CD4-positive, alpha-beta T cell treated with Interleukin-6 at 100 ng/mL for 8 hours (primary cell): ENCODE data around the gene KCTD5.
"Not testable (repeated sequence)": the region's sequence is repeated elsewhere in the genome, so short reads cannot be mapped to it uniquely, and the experiment has no call there.

Experiments
- DNase-seq: peaks from one replicate; pipeline ENCODE4 v3.0.0-alpha.2; 2020; ENCODE audit warnings: mixed read lengths, low spot score

KCTD5 gene

DNA sequence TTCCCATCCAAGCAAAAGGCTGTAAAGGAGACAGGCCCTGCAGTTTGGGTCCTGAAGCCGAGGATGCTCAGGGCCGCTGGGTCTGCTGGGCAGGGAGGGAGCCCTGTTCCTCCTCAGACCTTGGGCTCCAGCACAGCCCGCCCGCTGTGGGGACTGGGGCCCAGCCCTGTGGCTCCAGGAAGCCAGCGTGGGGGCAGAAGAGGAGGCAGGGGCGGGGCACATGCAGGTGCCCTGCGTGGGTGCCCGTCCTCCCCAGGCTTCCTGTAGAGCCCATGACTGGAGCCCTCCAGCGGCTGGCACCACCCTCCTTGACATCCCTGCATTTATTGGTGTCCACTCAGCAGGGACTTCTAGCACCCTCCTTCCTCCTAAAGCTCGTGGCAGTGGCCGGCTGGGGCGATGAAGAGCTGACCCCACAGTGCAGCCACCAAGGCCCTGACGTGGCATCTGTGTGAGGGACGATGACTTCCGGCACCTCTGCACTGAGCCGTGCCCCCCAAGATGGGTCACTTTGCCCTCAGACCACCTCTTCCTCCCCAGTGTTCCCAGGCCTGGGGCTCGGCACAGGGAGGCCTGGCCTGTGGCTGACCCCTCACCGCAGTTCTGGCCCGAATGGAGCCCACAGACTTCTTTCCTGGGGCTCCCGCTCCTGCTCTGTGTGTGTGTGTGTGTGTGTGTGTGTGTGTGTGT lies 27.8 kb downstream of the KCTD5 start:
- DNase-seq: no peak

DNA sequence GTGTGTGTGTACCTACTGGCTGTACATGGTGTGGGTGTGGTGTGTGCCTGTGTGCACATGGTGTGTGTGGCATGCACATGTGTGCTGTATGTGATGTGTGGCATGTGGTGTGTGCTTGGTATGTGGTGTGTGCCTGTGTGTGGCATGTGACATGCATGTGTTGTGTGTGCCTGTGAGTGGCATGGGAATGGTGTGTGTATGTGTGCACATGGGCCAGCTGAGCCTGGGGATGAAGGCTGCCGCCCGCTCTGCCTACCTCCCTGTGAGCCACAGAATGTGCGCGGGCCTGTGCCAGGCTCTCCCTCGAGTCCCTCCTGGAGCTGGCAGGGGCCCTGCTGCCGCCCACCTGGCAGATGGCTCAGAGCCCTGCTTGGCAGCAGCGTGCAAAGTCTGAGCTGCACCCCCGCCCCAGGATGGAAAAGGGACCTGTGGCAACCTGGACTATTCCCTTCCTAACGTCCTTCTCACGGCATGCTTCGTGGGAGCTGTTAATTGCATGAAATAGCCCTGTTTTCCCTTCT lies 28.4 kb downstream of the KCTD5 start:
- no peak for DNase-seq

DNA sequence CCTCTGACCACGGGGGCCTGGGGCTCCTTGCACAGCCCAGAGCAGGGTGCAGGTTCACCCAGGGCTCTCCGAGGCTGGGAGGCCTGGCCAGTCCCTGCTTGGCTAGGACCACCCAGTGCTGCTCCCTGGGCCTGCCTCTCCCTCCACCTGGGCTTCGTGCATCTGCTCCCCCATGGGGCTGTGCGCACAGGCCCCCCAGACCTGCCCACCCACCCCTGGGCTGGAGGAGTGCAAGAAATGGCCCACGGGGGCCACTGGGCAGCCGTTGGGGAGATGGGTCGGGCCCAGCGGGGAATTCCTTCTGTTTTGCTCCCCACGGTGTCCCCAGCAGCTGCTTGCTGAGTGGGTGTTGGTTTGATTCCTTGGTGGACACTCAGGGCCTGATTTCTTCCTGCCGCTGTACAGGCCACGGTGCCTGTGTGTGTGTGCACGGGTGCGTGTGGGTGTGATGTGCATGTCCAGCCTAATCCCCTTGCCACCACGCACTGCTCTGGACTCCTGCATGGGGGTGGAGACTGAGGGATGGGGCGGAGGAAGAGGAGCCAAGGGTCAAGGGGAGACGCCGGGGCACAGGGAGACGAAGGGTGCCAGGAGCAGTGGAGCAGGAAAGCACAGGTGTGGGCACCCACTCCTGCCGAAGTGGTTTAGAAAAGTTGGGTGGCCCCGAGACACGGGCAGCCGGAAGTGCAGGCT lies 29.2 kb downstream of the KCTD5 start:
- DNase-seq: no peak

DNA sequence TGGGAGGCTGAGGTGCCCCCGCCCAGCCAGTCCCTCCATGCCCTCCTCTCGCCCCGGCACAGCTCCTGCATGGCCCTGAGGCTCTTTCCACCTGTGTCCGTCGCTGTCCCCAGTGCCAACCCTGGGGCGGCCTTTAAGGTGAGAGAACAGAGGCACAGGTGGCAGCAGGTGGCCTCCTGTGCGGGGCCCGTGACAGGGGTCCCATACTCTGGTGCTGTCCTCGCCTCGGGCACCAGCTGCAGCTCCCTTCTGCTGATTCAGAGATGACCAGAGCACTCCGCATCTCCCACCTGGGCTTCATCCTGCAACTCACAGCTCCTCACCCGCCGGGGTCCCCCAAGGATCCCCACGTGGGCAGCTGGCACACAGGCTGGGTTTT lies 29.7 kb downstream of the KCTD5 start:
- no peak for DNase-seq

DNA sequence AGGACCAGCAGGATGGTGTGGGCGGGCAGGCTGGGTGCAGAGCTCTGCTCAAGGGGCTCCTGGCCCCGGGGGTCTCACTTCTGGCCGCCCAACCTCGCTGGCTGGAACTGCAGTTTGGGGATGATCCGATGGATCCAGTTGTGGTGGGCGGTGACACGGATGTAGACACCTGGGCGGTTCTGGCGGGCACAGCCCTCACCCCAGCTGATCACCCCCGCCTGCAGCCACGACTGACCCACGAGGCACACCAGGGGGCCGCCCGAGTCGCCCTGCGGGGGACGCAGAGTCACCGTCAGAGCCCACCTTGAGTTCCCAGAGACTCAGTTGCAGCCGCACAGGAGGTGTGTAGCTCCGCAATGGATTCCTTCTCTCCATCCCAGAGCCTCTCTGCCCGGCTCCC lies 30.2 kb downstream of the KCTD5 start:
- no peak for DNase-seq

DNA sequence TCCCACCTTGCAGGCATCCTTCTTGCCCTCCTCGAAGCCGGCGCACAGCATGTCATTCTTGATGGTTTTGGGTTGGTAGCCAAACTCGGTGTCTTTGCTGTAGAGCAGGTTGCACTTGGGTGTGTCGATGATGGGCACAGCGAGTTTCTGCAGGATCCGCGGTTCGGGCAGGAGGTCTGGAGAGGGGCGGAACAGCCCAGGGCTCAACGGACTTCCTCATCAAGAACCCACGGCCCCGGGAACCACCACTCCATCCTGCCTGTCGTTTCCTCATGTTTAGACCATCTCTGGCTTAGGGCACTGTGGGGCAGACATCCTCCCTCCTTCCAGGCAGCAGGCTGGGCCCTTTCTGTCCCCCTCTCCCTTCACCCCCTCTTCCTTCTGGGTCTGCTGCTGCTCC lies 31.2 kb downstream of the KCTD5 start:
- DNase-seq: no peak

DNA sequence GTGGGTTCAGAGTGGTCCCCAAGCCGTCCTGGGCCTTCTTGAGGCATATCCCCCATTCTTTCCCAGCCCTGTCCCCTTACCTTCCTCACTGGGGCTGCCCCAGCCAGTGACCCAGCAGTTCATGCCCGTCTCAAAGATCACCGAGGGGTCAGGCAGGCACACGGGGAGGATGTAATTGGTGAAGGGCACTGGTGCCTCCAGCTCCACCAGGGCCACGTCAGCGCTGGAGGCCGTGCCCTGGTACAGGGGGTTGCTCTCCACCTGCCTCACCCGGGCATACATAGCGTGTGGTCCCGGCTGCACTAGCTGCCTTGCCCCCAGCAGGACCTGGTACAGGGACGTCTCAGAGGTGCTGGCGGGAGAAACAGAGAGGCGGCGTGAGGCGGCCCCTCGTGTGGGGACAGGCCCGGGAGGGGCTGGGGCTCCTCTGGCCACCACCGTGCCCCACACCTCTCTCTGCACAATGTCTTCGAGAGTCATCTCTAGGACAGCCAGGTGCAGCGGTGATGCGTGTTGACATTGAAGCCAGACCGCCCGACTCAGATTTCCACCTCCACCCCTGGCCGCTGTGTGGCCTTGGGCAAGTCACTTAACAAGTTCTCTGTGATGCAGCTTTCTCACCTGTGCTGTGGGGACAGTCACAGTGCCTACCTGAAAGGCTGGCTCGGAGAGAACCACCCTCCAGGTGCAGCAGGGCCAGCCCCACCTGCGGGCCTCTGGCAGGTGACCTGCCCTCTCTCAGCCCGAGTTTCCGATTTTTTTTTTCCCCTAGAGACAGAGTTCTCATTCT lies 31.9 kb downstream of the KCTD5 start:
- DNase-seq: no peak

DNA sequence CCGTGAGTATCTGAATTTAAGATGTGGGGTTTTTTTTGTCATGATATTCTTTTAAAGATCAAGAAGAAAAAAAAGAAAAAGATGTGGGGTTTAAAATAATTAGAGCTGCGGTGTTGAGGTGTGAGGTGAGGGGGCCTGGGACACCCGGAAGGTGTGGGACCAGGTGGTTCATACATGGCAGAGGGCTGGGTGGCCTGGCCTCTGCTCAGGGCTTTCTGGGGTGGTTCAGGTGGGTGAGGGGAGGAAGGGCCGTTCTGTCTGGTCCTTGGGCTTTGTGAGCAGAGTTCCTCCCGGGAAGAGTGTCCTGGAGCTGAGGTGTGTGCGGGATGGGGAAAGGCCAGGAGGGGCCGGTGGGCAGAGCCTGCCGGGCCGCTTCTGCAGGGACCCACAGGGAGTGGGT lies 32.7 kb downstream of the KCTD5 start:
- no peak for DNase-seq

DNA sequence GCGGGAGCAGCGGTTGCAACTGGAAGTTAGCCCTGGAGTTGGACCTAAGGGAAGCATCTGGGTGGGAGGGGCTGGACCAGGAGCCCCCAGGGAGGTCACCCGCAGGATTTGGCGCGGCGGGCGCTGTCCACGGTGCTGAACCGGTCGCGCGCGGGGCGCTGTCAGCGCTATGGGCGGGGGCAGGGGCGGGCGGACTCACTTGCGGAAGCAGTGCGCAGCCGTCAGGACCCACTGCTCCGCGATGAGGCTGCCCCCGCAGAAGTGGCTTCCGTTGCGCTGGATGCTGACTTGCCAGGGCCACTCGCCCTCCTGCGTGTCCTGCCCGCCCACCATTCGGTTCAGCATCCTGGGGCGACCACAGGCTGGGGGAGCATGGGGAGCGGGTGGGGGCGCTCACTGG lies 33.2 kb downstream of the KCTD5 start:
- peak; percentile 70 for DNase-seq

DNA sequence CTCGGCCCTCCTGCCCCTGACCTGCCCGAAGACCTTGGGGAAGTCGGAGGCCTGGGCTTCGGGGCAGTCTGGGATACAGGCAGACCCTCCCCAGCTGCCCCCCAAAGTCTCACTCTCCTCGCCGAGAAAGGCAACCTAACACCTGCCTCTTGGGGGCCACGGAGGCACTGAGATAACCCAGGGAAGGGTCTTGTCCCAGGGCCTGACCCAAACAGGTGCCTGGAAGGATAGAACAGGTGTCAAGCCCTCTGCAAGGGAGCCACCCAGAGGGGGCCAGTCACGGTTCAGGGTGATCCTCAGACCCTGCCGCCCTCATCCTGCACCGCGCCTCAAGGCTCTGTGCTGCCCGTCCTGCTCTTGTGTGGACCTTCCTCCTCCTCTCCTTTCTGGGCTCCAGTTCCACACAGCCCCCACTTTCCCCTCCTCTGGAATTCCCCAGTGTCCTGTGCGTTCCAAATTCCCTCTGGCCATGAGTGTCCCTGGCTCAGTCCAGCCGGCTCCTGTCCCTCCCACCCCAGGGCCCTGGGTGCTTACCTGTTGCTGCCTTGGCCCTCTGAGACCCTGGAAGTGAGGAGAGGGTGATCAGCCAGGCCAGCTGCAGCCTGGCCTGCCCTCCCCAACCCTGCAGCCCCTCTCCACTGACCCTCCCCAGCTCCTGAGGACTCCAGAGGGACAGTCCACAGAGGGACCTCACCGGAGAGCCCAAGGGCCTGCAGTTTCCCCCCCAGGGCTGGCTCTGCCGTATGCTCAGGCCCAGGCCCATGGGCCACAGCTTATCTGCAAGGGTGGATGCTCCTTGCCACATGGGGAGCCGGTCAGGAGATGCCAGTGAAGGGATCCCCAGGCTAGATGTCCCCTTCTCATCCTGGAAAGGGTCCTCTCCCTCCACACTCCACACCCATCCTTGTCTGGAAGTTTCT lies 33.9 kb downstream of the KCTD5 start:
- no peak for DNase-seq

DNA sequence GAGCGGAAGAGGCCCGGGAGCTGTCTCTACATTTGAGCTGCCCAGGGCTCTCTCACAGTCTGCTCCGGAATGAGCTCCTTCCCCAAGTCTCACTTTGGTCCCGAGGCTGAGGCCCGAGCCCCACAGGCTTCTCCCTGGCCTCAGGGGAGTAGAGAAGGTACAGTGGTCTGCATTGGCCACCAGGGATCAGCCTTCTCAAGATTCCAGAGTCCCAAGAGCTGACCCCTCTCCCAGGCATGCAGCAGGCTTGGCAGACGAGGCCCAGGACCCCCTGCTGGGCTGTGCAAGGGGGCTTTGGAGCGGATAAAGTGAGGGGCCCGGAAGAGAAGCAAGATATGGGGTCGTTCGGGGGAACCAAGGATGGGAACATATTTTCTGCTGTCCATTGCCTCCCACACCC lies 34.6 kb downstream of the KCTD5 start:
- DNase-seq: no peak

DNA sequence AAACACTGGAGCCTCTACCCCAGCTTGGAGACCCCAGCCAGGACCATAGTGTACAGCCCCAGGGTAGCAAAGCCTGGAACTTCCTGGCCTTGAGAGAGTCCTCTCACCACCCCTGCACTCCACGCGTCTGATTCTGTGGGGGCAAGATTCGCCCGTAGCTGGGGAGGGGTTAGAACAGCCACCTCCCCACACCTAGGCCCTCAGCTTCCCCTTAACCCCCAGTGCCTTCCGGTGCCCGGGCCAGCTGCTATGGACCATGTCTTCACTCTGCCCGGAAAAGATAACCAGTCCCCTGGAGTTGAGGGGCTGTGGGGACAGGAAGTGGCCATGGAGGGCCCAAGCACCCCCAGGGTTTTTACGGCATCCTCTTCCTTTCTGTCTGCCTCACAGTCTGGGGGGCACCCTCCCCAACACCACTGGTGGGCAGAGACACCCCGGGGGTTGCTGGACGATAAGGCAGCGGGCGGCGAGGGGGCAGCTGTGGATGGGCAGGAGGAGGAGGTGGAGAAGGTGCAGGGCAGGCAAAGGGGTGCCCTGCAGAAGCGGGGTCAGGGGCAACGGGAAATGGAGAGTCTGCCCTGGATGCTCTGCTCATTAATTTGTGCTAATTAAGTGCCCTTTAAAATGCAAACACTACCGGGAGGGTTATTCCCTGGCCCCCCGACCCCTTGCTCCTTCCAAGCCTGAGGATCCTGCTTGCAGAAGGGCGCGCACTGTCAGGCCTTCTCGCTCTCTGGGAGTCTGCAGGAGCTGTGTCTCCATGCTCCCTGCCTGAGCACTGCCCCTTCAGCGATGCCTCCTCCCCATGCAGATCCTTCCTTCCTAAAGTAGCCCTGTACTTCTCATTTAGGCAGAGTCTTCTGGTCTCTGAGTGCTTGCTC lies 35.3 kb downstream of the KCTD5 start:
- DNase-seq: no peak

DNA sequence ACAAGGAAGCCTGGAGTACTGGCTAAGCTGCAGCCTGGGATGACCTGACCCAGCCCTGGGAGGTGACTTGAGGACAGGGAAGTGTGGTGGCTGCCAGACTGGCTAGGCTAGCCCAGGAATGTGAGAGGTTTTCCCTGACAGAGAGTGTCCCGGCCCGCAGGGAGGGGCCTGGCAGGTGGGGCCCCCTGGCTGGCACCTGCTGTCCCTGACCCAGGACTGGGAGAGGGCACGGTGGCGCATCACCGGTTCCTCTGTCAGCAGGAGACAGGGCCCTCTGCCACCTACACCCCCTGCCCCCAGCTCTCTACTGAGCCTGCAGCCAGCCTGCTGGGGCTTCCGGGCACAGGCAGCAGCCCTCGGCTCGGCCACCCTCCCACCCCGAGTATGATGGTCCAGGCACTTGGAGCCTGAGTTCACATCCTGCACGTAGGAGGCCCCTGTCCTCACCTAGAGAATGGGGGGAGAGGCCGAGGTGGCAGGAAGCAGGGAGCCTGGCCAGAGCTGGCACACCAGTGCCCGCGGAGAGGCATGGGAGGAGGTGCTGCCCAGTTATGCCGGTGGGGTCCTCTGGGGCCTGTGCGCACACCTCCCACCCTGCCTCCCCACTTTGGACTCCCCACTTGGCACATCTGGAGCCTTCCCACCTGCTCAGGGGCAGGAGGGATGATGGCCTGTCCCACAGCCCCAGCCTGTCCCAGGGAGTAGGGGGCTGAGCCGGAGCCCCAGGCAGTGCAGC lies 37.2 kb downstream of the KCTD5 start:
- no peak for DNase-seq

DNA sequence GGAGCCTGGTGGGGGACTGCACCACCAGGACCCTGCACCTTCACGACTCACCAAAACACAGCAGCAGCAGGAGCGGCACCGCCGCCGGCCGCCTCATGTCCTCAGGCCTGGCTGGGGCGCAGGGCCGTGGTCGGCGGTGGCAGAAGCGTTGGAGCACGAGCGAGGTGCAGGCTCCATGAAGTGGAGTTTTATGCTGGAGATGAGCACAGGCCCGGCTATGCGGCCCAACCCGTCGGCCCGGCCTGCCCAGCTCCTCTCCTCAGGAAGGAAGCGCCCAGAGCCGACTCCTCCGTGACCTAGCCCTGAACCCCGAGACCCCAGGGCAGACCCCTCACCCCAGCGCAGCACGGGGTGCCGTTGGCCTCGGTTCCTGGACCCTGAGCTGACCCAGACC lies 37.7 kb downstream of the KCTD5 start, which contains the start of gene PRSS27:
Gene PRSS27, minus strand, starts transcription at position 161 of the 394 bp plus-strand sequence. Its CDS starts 64 bp downstream, at position 97.
- no peak for DNase-seq

DNA sequence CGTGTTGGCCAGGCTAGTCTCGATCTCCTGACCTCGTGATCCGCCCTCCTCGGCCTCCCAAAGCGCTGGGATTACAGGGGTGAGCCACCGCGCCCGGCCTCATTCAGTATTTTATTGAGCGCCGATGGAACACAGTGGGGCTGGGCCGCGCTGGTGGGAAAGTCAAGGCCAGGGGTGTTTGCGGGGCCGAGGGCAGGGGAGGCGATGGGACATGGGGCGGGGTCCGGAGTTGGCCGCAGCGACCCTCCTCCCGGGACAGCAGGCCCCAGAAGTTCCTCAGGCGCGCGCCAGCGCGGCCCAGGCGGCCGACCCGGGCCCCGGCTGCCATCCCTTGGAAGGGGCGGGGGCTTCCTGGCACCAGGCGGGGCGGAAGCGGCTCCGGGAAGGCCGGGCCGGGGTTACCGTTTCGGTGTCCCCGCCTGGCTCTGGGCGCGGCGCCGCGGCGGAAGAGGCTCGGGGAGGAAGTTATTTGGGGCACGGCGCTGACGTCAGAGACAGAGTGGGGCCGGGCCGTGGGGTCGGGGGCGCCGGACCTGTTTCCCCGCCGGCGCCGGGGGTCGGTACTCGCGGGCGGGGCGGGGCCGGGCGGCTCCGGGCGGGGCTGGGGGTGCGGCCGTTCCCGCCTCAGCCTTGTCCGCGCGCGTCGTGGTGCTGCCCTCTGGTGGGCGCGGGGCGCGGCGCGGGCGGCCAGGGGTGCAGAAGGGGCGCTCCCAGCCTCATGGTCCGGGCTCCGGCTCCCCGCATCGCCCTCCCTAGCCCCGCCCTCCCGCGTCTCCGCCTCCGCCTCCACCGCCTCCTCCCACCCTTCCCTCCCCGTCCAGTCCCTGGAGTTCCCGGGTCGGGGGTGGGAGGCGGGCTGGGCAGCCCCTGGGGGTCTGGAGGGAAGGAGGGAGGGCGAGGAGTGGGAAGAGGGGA lies 38.7 kb downstream of the KCTD5 start:
- DNase-seq: peak; percentile 84

DNA sequence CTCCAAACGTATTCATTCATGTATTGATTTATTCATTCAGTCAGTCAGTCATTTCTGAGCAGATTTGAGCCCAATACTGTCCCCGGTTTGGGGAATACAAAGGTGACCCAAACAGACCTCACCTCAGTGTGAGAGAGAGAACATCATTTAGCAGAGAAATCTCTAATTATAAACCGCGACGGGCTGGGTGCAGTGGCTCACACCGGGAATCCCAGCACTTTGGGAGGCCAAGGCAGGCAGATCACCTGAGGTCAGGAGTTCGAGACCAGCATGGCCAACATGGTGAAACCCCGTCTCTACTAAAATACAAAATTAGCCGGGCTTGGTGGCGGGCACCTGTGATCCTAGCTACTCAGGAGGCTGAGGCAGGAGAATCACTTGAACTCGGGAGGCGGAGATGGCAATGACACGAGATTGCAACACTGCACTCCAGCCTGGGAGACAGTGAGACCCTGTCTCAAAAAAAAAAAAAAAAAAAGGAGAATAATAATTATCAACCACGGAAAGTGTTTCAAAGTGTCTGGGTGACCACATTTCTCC lies 39.4 kb downstream of the KCTD5 start:
- DNase-seq: not testable (repeated sequence)

DNA sequence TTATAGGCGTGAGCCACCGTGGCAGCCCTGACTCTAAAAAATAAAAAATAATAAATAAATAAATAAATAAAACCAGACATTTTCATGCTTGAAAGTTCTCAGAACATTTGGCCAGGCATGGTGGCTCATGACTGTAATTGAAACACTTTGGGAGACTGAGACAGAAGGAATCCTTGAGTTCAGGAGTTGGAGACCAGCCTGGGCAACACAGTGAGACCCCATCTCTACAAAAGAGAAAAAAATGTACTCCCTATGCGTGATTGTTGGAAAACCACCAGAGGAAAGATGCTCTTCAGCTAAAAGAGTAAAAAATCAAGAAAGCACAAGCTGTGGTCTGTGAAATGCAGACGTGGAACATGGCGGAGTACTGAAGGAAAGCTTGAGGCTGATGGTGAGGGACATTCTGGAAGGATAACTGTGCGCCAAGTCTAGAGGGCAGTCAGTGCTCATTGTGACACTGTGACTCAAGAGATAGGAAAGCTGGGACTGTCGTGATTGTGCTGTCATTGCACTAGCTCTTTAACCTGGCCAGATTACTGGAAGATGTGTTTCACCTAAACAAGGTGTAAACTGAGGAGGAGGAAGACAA lies 41.9 kb downstream of the KCTD5 start:
- no peak for DNase-seq

DNA sequence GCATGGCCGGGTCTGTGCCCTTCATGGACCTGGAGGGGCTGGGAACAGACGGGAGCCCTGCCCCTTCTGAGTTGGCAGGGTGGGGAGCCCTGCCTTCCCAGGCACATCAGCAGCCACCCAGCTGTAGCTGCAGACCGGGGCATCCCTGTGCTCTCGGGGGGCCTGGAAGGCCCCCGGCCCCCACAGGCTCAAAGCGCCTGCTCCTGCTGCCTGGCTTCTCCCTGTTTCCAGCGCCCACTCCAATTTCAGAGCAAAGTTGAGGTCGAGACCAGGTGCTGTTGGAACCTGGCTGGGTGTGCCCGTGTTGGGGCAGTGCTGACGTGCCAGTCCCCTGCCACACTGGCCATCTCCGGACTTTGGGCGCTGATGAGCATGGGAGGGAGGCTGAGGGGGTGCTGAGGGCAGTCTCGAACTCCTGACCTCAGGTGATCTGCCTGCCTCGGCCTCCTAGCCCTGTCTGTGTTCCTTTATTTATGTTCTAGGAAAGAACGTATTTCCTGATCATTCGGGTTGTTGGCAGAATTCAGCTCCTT lies 42.6 kb downstream of the KCTD5 start:
- DNase-seq: no peak
